Caco-2 (cell line): Measurements from ENCODE around the gene FAHD2A. TPM values are rescaled to one million over a fixed set of nuclear protein-coding genes. Genes with fewer than 3 reads are reported as not detected.

ENCODE experiments used
- BruUV-seq: library from RNA; stranded (reverse); fragments of 400-500 nt; replicated peaks from 2 replicates; lab custom pipeline; 2021; lab: Mats Ljungman, UMichigan
- CTCF ChIA-PET: fragments of 300-600 bp; sonication (Branson Sonifier 250); formaldehyde crosslinking; loops from one replicate; lab custom pipeline; 2022; ENCODE audit warnings: antibody characterized with exemption; lab: Charles Lee
- POLR2A ChIA-PET: fragments of 300-600 bp; sonication (Branson Sonifier 250); formaldehyde crosslinking; loops from one replicate; lab custom pipeline; 2022; ENCODE audit warnings: antibody characterized with exemption; lab: Charles Lee
- DNase-seq, 2 experiments: peaks; one replicate each; pipeline versions ENCODE4 v3.0.0 to v3.0.0-alpha.2; 2020 to 2022
- H3K27me3 ChIP-seq: replicated peaks from 2 replicates; pipeline ENCODE4 v1.6.0; 2011; ENCODE audit warnings: low read length; ENCODE audit not compliant: control insufficient read depth, insufficient read depth
- H3K36me3 ChIP-seq: 2 replicates; pipeline ENCODE4 v1.5.1; 2011; ENCODE audit warnings: low read length; ENCODE audit not compliant: control insufficient read depth, insufficient read depth
- H3K4me1 ChIP-seq: fragments of 250-450 bp; sonication (Bioruptor Pico); 2 replicates; pipeline ENCODE4 v1.5.1; 2020; ENCODE audit warnings: mild to moderate bottlenecking
- H3K4me3 ChIP-seq: 2 replicates; pipeline ENCODE4 v1.5.1; 2011; ENCODE audit warnings: low read depth, mild to moderate bottlenecking, control low read depth, low read length
- H3K9me3 ChIP-seq: fragments of 250-450 bp; sonication (Bioruptor Pico); 2 replicates; pipeline ENCODE4 v1.5.1; 2020; ENCODE audit warnings: mild to moderate bottlenecking, moderate library complexity
- H3K27ac Mint-ChIP-seq: one replicate; pipeline ENCODE4 v1.8.0; 2022; ENCODE audit warnings: mixed read lengths; ENCODE audit not compliant: unreplicated experiment
- H3K27me3 Mint-ChIP-seq: one replicate; pipeline ENCODE4 v1.8.0; 2022; ENCODE audit warnings: mixed read lengths; ENCODE audit not compliant: insufficient read depth, unreplicated experiment
- H3K36me3 Mint-ChIP-seq: one replicate; pipeline ENCODE4 v1.8.0; 2022; ENCODE audit warnings: mild to moderate bottlenecking, mixed read lengths; ENCODE audit not compliant: insufficient read depth, unreplicated experiment
- H3K4me1 Mint-ChIP-seq: one replicate; pipeline ENCODE4 v1.8.0; 2022; ENCODE audit warnings: low read depth, mixed read lengths; ENCODE audit not compliant: unreplicated experiment
- H3K4me3 Mint-ChIP-seq: one replicate; pipeline ENCODE4 v1.8.0; 2022; ENCODE audit warnings: mild to moderate bottlenecking, moderate library complexity, mixed read lengths; ENCODE audit not compliant: unreplicated experiment
- H3K9me3 Mint-ChIP-seq: one replicate; pipeline ENCODE4 v1.8.0; 2022; ENCODE audit warnings: mixed read lengths; ENCODE audit not compliant: unreplicated experiment
- intact Hi-C: fragments of 100-400 bp; cut with micrococcal nuclease; formaldehyde crosslinking; loops from one replicate; pipeline ENCODE4 v1.10.0; 2022; ENCODE audit not compliant: unreplicated experiment
- total RNA-seq: library from RNA; stranded (reverse); gene quantifications from 2 replicates; pipeline ENCODE4 v1.2.3, GENCODE V29; 2022
- TF ChIP-seq, protein P1 (sequence below), 2 experiments: fragments of 200-600 bp in 1 of 2; IDR thresholded peaks; 1 replicate in 1 of 2; 2 replicates in 1 of 2; pipeline versions ENCODE4 v1.5.1 to v1.8.0; 2011 to 2022; ENCODE audit warnings: antibody characterized with exemption in 1 of 2, control low read depth in 1 of 2, inconsistent platforms in 1 of 2, low read depth in 1 of 2, low read length in 1 of 2, mild to moderate bottlenecking in 1 of 2, moderate library complexity in 1 of 2; ENCODE audit not compliant: insufficient read depth in 1 of 2, severe bottlenecking in 1 of 2, unreplicated experiment in 1 of 2

Gene FAHD2A
- total RNA-seq, 1 experiment from 2014 or later: 26.8 TPM

DNA sequence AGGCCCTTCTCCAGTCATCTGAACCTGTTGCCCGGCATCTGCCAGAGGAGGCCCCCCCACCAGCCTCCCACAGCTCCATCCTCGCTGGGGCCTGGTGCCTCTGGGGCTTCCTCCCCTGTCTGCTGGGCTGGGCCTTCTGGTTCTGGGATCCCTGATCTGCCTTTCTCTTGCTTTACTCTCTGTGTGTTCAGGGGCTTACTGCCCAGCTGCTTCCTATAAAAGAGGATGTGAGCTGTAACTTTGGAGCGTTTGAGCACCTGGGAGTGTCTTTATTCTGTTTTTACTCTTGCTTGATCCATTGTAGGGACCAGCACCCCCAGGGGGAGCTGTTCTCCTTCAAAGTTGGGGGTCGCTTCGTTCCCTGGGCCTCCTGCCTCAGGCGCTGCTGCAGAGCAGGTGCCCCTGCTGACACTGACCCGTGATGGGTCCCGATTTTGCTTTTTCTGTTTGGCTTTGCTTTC, 23.1 kb upstream of the FAHD2A start:
- Mint-ChIP-seq H3K4me1 (no peaks in the 10 kb centered on the region), H3K9me3 (no peaks in the 10 kb centered on the region), H3K27ac (no peak overlapping the region), H3K36me3 (no peaks in the 10 kb centered on the region), H3K4me3 (no peak overlapping the region), H3K27me3 (peaks cover 32% of the 10 kb centered on the region)
- Histone ChIP-seq H3K4me1 (no peaks in the 10 kb centered on the region), H3K9me3 (no peaks in the 10 kb centered on the region), H3K4me3 (no peak overlapping the region), H3K36me3 (no peaks in the 10 kb centered on the region), H3K27me3 (no peaks in the 10 kb centered on the region; the same call in 1 of the 2 replicates)
- intact Hi-C loops: no loop called here
- POLR2A ChIA-PET: no interaction called here
- peak in 1 of 2 experiments; percentile 44 for DNase-seq
- CTCF ChIA-PET: interaction anchor here (1.2 kb wide), 1 partner anchor 10 kb away, joined by 3 read pairs; no protein-coding TSS in a partner anchor
- BruUV-seq: no TSS peak
- TF ChIP-seq, protein P1, sequence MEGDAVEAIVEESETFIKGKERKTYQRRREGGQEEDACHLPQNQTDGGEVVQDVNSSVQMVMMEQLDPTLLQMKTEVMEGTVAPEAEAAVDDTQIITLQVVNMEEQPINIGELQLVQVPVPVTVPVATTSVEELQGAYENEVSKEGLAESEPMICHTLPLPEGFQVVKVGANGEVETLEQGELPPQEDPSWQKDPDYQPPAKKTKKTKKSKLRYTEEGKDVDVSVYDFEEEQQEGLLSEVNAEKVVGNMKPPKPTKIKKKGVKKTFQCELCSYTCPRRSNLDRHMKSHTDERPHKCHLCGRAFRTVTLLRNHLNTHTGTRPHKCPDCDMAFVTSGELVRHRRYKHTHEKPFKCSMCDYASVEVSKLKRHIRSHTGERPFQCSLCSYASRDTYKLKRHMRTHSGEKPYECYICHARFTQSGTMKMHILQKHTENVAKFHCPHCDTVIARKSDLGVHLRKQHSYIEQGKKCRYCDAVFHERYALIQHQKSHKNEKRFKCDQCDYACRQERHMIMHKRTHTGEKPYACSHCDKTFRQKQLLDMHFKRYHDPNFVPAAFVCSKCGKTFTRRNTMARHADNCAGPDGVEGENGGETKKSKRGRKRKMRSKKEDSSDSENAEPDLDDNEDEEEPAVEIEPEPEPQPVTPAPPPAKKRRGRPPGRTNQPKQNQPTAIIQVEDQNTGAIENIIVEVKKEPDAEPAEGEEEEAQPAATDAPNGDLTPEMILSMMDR (IDR thresholded peaks at IDR 0.05; ENCODE audit: insufficient read depth in 1 of 2, low read depth in 1 of 2, low read length in 1 of 2, severe bottlenecking in 1 of 2, unreplicated experiment in 1 of 2): peak; percentile 34 to 58

DNA sequence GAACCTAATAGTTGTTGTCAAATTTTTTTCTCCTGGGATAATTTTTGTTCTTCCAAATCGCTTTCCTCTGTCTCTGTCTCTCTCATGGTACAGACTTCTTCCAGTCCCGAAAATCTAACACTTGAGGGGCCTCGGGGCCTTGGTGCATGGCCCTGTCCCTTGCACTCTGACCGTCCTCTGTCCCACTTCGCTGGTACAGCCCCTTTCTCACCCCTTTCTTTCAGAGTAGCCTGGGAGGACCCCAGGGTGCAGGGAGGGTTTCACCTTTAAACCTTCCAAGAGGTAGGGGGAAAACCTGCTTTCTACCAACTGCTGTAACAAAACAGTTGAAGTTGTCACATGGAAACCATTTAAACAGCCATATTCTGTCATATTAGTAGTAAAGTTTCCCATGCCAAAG, 22.2 kb upstream of the FAHD2A start:
- CTCF ChIA-PET: no interaction called here
- peaks cover 32% of the 10 kb centered on the region for H3K27me3 Mint-ChIP-seq

DNA sequence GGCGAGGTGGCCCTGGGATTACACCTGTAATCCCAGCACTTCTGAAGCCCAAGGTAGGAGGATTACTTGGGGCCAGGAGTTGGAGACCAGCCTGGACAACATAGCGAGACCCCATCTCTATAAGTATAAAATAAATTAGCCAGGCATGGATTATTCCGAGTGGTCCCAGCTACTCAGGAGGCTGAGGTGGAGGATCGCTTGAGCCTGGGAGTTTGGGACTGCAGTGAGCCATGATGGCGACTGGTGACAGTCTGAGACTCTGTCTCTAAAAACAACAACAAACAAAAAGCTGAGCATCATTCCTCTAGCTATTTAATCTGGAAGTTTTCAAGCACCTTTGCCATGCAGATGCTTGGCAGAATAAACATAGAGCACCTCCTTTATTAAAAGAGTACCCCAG, 21.8 kb upstream of the FAHD2A start:
- Mint-ChIP-seq H3K27me3 (peaks cover 32% of the 10 kb centered on the region), H3K36me3 (no peaks in the 10 kb centered on the region), H3K4me1 (no peaks in the 10 kb centered on the region), H3K4me3 (no peak overlapping the region), H3K9me3 (no peaks in the 10 kb centered on the region), H3K27ac (no peak overlapping the region)
- no TSS peak for BruUV-seq
- TF ChIP-seq, protein P1 (IDR thresholded peaks at IDR 0.05; ENCODE audit: insufficient read depth in 1 of 2, low read depth in 1 of 2, low read length in 1 of 2, severe bottlenecking in 1 of 2, unreplicated experiment in 1 of 2): no peak
- H3K36me3 ChIP-seq: no peaks in the 10 kb centered on the region
- H3K4me3 ChIP-seq: no peak overlapping the region
- H3K27me3 ChIP-seq: no peaks in the 10 kb centered on the region; the same call in 1 of the 2 replicates
- no peaks in the 10 kb centered on the region for H3K9me3 ChIP-seq
- intact Hi-C loops: no loop called here
- H3K4me1 ChIP-seq: no peaks in the 10 kb centered on the region
- ChIA-PET CTCF (no interaction called here), POLR2A (no interaction called here)
- DNase-seq: no peak

More for the DNA sequence above, 22.2 kb upstream of the FAHD2A start:
- Mint-ChIP-seq H3K27ac (no peak overlapping the region), H3K36me3 (no peaks in the 10 kb centered on the region), H3K4me1 (no peaks in the 10 kb centered on the region), H3K4me3 (no peak overlapping the region), H3K9me3 (no peaks in the 10 kb centered on the region)
- TF ChIP-seq, protein P1 (IDR thresholded peaks at IDR 0.05; ENCODE audit: insufficient read depth in 1 of 2, low read depth in 1 of 2, low read length in 1 of 2, severe bottlenecking in 1 of 2, unreplicated experiment in 1 of 2): no peak
- no TSS peak for BruUV-seq
- H3K4me3 ChIP-seq: no peak overlapping the region
- DNase-seq: no peak
- H3K9me3 ChIP-seq: no peaks in the 10 kb centered on the region
- H3K36me3 ChIP-seq: no peaks in the 10 kb centered on the region
- intact Hi-C loops: no loop called here
- POLR2A ChIA-PET: no interaction called here
- H3K4me1 ChIP-seq: no peaks in the 10 kb centered on the region
- H3K27me3 ChIP-seq: no peaks in the 10 kb centered on the region; the same call in 1 of the 2 replicates
